G401.6 (cell line): Measurements from ENCODE around the gene DNASE2B.

Experiments used
- FAIRE-seq: peaks from 2 replicates; lab custom pipeline; 2012; peaks lifted over from hg19 to GRCh38; lab: Jason Lieb, UNC

The DNASE2B gene

DNA sequence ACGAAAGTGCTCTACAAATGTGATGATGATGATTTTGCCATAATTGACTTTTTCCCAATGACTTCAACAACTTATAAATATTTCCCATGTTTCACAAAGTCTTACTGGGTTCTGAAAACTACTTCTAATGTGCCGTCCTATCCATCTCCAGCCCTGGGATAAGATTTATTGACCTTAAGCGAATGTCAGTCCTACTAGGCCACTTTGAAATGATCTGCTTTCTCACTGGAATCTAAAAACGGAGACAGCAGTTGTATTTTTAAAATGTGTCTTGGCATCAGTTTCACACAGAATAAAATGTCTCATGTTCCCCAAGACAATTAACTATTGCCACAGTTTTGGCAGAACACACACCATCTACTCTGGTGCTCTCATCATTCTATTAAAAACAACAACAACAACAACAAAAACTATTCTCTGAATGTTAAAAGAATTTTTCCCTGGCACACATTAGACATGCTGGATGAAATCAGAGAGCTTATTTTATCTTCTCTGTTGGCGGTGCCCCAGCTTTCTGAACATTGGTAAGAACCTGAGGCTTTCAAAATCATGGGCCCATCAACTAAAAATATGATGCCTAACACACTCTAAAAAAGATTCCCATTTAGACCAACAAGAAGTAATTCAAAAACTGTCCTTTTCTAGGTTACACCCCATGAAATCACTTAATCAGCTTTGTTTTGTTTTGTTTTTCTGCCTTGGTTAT lies 23.1 kb upstream of the DNASE2B start:
- no peak for FAIRE-seq

DNA sequence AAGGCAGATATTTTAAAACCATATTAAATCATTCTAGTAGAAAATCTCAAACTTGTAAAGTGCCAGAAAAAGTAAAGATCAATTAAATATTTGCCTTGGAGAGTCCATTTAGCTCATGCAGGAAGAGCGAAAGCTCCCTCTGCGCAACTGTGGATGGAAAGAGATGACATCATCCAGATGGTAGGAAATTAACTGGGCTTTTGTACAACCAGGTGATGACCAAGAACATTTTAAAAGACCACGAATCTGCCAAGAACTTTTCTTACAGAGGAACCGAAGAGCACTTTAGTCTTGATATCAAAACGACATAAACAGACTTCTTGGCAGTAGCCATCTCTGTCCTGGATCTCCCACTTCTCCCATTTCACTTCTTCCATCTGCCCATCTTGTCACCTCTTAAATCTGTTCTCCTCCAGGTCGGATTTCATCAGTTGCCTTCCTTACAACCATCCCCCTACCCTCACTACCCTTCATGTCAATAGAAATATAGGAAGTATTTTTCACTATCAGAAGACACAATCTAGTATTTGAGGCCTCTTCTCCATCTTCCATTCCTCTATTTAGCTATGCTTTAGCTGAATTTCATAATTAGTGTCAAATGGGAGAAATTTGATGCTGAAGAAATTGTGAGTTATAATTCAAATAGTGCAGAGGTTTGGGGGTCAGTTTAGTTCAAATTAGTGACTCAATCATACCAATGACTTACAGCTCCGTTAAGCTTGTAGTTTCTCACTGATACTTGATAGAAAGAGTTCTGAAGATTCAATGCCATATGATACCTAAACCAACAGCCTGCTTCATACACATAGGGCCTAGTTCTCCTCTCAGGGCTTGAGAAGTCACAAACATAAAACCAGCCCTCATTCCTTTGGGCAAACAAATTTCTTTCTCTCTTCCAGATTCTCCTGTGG lies 22.0 kb upstream of the DNASE2B start:
- no peak for FAIRE-seq

DNA sequence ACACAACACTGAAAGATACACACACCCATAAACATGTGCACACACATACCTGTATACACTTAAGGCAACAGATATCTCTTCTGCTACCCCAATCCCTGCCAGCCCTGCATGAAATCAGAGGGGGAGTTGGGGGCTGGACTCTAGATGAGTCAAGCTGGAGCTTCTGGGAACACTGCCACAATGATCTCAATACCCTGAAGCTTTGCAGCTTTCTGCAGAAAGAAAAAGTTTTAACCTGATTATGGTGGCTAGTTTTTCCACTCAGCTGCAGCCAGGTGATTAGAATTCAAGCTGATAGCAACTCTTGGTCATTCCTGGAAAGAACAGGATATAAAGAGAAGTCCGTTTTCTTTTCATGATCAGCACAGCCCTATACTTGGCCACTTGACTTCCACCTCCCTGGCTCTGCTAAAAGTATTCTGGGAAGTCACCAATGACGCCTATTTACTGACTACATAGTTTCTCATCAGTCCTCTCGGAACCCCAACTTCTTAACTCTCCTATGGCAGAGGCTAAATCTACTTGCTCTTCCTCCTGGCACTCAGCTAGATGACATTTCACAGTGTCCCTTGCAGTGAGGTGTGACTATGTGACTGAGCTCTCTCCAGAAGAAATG lies 20.7 kb upstream of the DNASE2B start:
- FAIRE-seq = no peak

DNA sequence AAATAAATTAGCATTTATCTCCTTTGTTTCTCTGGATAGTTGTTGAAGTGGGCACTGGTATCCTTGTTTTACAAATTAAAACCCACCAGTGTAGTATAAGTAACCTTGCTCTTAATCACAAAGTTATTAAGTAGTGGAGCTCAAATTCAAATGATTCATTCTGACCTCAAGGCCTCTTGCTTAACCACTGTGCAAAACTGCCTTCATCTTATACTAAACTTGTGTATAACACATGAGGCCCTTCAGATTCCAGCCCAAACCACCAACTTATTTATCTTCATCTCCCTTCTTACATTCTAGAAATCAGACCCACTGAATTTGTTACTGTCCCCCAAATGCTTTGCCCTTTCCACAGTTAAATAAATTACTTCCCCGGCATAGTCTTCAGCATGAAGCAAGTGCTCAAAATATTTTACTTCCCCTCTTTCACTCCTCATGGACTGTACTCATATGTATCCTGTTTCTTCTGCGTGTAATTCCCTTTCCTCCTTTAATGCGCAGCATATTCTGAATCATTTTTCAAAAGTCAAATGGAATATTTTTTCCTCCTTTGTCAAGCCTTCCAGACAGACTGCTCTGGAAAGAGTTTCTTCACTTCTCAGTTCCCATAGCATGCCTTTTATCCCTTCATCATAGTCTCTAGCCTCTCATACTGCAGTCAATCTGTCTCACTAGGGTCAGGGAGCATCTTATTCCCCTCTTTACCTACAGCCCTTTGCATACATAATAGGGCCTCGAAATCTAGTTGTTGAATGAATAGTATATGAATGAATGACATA lies 19.0 kb upstream of the DNASE2B start:
- FAIRE-seq = no peak

DNA sequence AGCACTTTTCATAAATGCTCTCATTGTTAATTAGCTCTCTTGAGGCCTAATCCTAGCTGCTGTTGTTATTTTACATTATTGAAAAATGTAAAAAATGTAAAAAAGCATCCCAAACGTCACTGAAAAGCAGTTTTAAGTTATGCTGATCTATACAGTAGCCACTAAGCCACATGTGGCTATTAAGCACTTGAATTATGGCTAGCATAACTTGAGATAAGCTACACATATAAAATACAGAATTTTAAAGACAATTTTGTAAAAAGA lies 18.4 kb upstream of the DNASE2B start:
- no peak for FAIRE-seq

DNA sequence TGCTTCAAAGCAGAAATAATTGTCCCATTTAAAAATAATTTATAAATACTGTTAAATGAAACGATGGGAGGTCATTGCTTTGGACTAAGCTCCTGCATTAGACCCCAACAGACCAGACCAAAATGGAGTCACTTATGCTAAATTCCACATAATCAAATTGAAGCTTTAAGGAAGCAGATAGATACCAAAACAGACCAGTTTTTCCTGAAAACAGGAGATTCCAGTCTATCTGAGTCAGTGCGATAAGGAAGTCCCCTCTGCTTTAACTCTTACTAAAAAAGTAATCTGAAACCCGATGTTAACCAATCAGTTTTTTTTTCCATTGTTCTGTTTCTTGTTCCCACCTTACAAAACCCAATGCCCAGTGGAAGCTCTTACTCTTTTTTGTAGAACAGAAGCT lies 16.2 kb upstream of the DNASE2B start:
- no peak for FAIRE-seq

DNA sequence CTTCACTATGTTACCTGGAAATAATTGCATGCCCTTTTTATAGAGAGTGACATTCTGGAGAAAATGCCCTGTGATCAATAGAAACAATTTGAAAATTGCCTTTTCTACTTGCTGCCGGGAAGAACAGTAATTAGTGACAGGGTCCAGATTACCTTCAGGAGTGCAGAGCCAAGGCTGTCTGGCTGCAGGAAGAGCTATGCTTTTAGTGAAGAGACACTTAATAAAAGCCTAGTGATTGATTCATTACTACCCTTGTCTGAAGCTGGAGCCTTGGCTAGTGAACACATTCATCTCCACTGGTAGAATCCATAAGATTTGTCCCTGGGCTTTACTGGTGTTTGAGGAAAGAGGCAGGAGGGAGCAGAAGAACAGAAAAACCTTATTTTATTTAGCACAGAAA lies 12.9 kb upstream of the DNASE2B start:
- no peak for FAIRE-seq

DNA sequence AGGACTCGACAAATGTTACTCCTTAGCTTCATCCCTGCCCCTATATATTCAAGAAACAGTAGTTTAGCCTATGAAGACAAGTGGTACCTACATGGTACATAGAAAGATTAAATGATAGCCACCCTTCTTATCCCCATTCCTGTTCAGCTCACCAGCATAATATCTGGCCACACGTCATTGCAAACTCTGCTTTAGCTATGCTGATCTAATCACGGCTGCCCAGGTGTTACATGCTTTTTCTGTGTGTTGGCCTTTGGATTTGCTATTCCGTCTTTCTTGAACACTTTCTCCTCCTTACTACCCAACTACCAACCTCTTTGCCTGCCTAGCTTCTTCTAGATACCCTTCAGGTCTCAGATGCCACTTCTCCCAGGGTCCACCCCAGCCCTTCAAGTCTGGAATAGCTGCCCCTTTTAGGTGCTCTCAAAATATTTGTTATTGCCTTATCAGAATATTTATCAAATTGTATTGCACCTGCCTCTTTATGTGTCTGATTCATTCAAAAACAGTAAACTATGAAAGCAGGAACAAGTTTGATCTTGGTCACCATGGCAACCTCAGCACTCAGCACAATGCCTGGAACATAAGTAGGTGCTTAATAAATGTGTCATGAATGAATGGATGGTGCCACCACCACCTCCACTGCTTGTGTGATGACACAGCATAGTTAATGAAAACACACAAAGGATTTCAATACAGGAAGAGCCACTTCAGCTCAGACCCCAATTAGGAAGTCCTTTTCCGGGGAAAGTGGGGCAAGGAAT lies 11.4 kb upstream of the DNASE2B start:
- FAIRE-seq = no peak

DNA sequence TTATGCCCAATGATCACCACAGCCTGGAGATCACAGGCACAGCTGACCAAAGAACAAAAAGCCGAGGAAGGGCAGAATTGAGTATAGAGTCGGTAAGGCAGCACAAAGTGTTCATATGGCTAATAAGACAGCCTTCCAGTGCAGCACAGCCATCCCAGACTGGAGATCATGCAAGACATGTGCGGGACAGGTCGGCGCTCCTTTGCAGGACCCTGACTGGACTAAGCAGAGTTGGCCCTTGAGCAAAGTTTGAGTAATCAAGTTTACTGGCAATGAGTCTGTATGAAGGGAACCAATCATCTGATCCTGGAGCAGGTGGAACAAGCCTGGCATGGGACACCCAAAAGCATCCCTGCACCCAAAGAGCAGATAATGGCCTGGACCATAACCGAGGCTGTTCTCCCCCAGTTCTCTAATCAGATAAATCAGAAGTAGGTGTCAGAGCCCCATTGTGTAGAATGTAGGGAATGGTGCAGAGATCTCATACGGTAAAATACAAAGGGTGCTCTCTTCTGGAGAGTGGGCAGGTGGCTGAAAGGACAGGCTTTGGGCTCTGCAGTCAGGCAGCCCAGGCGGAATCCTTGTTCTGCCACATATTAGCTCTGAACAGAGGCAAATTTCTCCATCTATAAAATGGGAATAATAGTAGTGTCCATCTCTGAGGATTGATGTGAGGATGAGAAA lies 10.7 kb upstream of the DNASE2B start:
- FAIRE-seq = no peak

DNA sequence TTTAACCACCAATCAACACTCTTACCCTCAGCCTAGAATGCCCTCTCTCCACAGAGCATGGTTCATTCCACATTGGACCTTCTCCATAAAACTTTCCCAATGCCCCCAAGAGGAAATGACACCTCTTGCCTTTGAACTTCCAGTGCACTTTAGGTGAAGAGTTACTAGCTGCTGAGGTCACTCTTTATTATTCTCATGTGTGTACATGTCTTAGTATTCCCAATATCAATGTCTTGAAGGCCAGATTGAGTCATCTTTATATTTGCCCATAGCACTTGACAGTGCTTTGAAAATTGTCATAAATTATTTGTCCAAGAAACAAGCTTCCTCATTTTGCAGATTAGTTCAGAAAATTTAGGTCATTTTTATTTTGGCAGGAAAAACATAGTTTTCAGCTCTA lies 8.1 kb upstream of the DNASE2B start:
- FAIRE-seq = no peak

DNA sequence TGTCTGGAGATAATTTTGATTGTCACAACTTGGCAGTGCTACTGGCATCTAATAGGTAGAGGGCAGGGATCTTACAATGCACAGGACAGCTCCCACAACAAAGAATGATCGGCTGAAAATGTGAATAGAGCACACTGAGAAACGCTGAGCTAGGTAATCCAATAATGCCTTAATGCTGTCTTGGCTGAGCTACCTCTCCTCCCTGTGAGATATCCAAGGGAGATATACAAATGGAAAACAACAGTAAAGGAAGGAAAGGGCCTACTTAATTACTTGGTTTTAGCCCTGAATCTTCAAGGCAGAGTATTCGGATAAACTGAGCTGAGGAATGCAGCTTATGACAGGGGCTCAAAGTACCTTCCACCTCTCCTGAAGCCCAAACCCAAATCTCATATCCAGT lies 2.9 kb downstream of the DNASE2B start:
- no peak for FAIRE-seq

DNA sequence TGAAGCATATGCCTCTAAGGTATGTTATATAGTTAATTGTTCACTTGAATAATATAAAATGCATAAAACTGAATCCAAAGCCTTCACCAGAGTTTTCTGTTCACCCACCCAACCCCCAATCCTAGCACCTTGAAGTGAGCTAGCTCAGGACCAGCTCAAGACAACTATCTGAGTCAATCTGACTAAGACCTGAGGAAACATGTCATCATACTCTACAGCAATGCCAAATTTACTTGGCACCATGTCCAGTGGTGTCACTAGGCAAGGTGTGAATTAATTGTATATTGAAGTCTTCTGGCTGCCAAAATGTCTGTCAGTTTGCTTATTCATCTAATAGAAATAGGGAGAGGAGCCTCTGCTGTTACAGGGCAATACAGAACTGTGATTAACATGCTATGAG lies 3.8 kb downstream of the DNASE2B start:
- FAIRE-seq = no peak

DNA sequence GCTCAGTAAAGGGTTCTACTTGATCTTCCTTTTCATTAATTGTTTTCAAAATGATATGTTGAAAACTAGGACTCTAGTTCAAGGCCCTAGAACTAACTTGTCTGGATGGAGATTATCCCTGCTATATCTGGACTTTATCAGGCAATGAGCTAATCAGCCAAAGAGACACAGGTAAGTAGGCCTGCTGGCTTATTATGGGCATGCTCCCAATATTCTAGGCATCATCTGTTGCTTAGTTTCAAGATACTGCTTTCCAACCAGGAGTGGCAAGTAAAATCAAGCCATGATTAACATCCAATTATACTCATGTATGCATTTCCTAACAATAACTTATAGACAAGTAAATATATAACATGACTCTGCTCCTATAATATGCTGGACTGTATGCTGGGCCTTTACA lies 4.2 kb downstream of the DNASE2B start:
- FAIRE-seq = no peak

DNA sequence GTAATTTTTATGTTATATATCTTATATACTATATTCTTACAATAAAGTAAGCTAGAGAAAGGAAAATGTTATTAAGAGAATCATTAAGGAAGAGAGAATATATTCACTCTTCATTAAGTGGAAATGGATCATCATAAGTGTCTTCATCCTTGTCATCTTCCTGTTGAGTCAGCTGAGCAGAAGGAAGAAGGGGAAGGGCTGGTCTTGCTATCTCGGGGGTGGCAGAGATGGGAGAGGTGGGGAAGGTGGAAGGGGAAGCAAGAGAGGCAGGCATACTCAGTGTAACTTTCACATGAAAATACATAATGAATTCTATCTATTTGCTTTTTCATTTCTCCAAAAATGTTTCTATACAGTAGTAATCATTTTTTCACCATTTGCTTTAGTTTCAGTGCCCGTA lies 5.1 kb downstream of the DNASE2B start:
- no peak for FAIRE-seq

DNA sequence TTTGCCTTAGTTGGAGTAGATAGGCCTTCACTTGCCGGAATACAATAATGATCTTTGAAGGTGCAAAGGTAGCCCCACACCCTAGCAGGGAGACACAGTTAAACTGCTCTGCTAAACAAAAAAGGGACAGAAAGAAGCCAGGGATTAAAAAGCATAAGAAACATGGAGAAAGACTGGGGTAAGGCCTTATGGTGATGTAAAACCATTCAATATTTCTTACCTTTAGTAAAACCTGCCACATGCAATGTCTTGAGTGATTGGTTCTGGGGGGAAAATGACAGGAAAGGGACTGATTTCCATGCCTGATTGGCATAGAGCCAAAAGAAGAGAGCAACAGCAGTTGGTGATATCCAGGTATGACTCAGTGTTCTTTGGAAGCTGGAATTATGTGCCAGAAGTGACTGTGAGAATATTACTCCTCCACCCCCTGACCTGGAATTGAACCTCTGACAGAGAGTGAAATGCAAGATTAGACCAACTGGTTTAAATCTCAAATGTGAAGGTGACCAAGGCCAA lies 8.1 kb downstream of the DNASE2B start:
- FAIRE-seq = no peak

DNA sequence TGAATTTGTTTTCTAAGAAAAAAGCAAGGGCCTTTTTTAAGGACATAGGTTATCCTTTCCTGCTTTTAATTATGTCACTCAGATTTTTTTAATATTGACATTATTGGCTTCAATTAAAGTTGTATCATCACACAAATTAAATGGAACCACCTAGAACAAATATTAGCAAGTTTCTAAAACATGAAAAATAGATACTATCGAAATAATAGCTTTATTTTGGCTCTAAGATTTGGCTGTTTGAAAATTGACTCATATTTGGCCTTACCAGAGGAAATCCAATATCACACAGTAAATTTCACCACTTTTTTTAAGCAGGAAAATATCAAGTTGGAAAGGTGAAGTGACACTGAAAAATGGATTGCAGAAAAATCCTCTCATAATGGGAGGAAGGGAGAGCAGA lies 9.2 kb downstream of the DNASE2B start:
- no peak for FAIRE-seq

DNA sequence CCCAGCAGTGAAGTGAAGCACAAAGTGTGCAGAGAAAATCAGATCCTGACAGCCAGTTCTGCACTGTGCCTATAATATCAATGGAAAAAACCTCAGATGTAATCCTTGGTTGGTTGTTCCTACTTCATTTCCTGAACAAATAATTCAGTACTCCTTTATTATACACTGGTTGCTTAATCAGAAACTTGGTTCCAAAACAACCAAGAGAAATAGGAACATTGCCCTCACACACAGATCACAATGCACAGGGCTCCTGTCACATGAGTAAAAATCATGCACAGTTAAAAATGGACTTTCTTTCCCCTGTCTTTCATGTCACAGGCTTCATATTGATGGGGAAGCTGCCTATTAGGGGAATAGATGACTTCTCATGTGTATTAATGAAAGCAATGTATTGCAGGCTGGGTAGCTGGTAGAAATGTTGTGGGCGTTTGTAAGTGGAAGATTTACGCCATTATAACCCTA lies 9.7 kb downstream of the DNASE2B start:
- FAIRE-seq = no peak

DNA sequence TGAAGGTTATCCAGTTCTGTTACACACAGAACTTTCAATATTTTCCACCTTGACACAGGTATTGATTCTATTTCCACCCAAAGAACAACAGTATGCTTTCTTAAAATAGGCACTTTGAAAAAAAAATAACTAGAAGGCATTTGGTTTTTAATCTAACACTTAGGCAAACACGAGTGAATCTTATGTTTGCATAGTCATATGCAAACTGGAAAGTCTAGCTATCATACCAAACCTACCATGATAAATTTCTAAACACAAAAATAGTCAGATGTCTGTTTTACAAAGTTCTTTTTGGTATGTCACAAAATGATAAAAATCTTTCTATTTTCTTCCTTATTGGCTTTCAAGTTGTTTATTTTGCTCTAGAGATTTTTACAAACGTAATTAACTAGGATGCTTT lies 11.6 kb downstream of the DNASE2B start:
- FAIRE-seq = no peak

DNA sequence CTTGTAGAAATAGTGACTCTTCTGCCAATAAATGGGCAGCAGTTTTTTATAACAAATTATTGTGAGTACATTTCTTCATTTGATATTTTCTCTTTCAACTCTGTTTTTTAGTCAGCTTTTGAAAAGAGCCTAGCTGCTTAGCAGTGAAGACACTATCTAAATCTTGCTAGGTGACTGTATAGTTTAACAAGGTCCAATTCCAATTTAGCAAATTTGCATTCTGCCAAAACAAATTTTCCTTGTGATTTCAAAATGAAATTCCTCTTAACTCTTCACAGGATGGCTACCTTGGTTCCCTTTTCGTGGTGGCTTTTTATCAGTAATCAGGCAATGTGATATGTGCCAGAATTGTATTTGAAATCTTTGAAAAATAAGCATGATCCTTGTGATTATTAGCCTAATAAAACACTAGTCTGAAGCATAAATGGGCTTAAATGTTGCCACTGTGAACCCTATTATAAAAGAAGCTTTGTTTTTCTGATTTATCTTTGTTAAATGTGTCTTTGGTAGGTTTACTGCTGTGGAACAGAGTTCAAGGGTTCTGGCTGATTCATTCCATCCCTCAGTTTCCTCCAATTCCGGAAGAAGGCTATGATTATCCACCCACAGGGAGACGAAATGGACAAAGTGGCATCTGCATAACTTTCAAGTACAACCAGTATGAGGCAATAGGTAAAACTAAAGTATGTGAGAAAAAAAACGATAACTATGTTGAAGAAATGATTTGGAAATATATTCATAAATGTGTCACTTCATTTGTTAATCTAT lies 12.2 kb downstream of the DNASE2B start:
- no peak for FAIRE-seq

DNA sequence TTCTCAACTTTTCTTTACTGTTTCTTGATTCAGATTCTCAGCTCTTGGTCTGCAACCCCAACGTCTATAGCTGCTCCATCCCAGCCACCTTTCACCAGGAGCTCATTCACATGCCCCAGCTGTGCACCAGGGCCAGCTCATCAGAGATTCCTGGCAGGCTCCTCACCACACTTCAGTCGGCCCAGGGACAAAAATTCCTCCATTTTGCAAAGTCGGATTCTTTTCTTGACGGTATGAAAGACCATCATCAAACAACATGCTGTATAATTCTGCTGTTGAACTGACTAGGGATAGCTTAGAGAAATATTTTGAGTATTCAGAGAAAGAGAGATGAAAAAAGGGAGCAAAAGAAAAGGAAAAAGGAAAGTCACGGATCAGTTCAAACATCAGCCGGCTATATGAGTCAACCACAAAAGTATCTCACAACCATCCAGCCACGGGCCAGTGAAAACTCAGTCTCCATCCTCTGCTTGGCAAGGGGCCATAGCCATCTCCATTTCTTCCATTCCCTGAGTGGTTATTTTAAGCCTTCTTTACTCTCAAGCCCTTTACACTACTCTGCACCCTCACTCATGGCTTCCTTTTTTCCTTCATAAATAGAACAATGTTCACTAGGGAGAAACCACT lies 14.1 kb downstream of the DNASE2B start:
- FAIRE-seq = no peak
